GM18508 (cell line): ENCODE measurements around the gene USP5.

Source experiments
- ATAC-seq: cut with Tn5 transposase; IDR thresholded peaks from one replicate; pipeline ENCODE4 v1.9.1; 2021; ENCODE audit warnings: moderate number of reproducible peaks; ENCODE audit not compliant: insufficient read depth, unreplicated experiment

USP5 gene

GRCh38 chr12:6824901-6825381 is 27.0 kb upstream of the USP5 start:
- ATAC-seq = no peak

- no peak for ATAC-seq
These were observed 26.4 kb upstream of the USP5 start for GRCh38 chr12:6825398-6826124.

GRCh38 chr12:6826125-6826733 is 25.7 kb upstream of the USP5 start:
- ATAC-seq = no peak

- no peak for ATAC-seq
These were observed 25.1 kb upstream of the USP5 start for GRCh38 chr12:6826734-6827436.

- no peak for ATAC-seq
These were observed 24.5 kb upstream of the USP5 start for GRCh38 chr12:6827437-6827911.

- ATAC-seq = no peak
These were observed 23.8 kb upstream of the USP5 start, which contains the start of gene P3H3 for GRCh38 chr12:6827982-6828780. TSS of gene P3H3 (plus strand) at chr12:6828407. CDS start at chr12:6828441, 34 bp downstream.

- no peak for ATAC-seq
These were observed 23.0 kb upstream of the USP5 start for GRCh38 chr12:6828781-6829535.

GRCh38 chr12:6829536-6830220 is 22.3 kb upstream of the USP5 start:
- no peak for ATAC-seq

- ATAC-seq = no peak
These were observed 21.6 kb upstream of the USP5 start for GRCh38 chr12:6830286-6830890.

GRCh38 chr12:6830999-6831398 is 21.0 kb upstream of the USP5 start:
- no peak for ATAC-seq

- no peak for ATAC-seq
These were observed 20.4 kb upstream of the USP5 start for GRCh38 chr12:6831450-6831995.

GRCh38 chr12:6832125-6832524 is 19.8 kb upstream of the USP5 start:
- no peak for ATAC-seq

GRCh38 chr12:6833189-6833890 is 18.6 kb upstream of the USP5 start:
- ATAC-seq = no peak

GRCh38 chr12:6834254-6834653 is 17.7 kb upstream of the USP5 start:
- no peak for ATAC-seq

- ATAC-seq = no peak
These were observed 17.1 kb upstream of the USP5 start for GRCh38 chr12:6834873-6835272.

- ATAC-seq = no peak
These were observed 15.1 kb upstream of the USP5 start for GRCh38 chr12:6836851-6837250.

- no peak for ATAC-seq
These were observed 14.4 kb upstream of the USP5 start for GRCh38 chr12:6837370-6838060.
